ENCODE measurements around the gene CAPN3. TPM values are rescaled to one million over a fixed set of nuclear protein-coding genes. Genes with fewer than 3 reads are reported as not detected.

The CAPN3 gene
- total RNA-seq, 2 experiments from 2014 or later, result 1.5 to 1.6 TPM

DNA sequence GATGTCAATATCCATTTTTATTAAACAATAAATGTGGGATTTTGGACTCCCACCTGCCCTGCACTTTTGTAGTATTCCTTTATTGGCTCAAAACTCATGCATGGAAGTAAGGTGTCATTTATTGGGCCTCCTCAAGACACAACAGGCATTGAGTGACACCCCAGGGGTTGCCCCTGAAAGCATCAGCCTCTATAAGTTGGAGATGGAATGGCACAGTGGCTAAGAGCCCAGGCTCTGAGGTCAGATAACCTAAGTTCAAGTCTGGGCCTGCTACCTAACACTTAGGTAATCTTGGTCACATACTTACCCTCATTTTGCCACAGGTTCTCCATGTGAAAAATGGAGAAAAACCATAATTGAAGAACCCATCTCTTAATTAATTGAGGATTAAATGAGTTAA lies 4.6 kb downstream of the CAPN3 start:
- no peaks in the 10 kb centered on the region for H3K79me2 ChIP-seq (ENCODE audit: insufficient read depth, low read depth, low read length)
- DNase-seq (ENCODE audit: low spot score), result no peak
- 0 out of 2 replicates have a peak, but pooled peaks cover 4% of the 10 kb centered on the region for H3K9me3 ChIP-seq (ENCODE audit: low read length)
- no TSS peak for BruUV-seq (replicated peaks)
- no peaks in the 10 kb centered on the region for H3K9me2 ChIP-seq (ENCODE audit: insufficient read depth, low read length)
- H2AFZ ChIP-seq (ENCODE audit: low read length), result no peak overlapping the region
- no peak overlapping the region for H3K4me3 ChIP-seq (ENCODE audit: low read depth, low read length, poor library complexity, severe bottlenecking)
- peaks cover 15% of the 10 kb centered on the region for H3K4me1 ChIP-seq (ENCODE audit: insufficient read depth, low read length, poor library complexity, severe bottlenecking)
- H3K36me3 ChIP-seq (ENCODE audit: insufficient read depth, low read length), result no peaks in the 10 kb centered on the region; the same call in 1 of the 2 replicates
- no peak overlapping the region for H3K27ac ChIP-seq (ENCODE audit: low read depth, low read length, poor library complexity, severe bottlenecking)
- H4K20me1 ChIP-seq (ENCODE audit: insufficient read depth, low read length), result no peaks in the 10 kb centered on the region
- CTCF ChIA-PET (ENCODE audit: unreplicated experiment), result no interaction called here
- H3K4me2 ChIP-seq (ENCODE audit: low read length), result no peak overlapping the region
- POLR2A ChIA-PET, result no interaction called here
- intact Hi-C loops (cut with micrococcal nuclease; ENCODE audit: unreplicated experiment), result no loop called here
- TF ChIP-seq, protein P1, sequence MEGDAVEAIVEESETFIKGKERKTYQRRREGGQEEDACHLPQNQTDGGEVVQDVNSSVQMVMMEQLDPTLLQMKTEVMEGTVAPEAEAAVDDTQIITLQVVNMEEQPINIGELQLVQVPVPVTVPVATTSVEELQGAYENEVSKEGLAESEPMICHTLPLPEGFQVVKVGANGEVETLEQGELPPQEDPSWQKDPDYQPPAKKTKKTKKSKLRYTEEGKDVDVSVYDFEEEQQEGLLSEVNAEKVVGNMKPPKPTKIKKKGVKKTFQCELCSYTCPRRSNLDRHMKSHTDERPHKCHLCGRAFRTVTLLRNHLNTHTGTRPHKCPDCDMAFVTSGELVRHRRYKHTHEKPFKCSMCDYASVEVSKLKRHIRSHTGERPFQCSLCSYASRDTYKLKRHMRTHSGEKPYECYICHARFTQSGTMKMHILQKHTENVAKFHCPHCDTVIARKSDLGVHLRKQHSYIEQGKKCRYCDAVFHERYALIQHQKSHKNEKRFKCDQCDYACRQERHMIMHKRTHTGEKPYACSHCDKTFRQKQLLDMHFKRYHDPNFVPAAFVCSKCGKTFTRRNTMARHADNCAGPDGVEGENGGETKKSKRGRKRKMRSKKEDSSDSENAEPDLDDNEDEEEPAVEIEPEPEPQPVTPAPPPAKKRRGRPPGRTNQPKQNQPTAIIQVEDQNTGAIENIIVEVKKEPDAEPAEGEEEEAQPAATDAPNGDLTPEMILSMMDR (conservative IDR thresholded peaks at IDR 0.05; ENCODE audit: low read length), result no peak
- no peak for TF ChIP-seq EZH2phosphoT487 (IDR thresholded peaks at IDR 0.05; ENCODE audit: borderline replicate concordance, low read depth, low read length)

DNA sequence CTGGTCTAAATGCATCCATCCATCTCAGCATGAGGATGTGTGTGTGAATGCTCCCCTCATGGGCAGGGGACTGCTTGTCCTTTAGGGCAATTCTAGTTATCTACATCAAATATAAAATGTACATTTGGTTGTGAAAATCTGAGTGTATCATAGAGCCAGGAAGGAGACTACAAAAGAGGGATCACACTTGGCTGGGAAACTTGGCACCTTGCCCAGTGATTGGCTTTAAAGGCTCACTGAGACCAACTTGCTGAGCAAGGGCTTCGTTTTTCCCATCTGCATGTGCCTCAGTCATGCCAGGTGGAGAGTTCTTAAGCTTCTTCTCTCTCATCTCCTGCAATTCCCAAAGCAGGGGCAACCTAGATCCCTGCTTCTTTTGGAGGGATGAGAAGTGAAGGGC lies 5.2 kb downstream of the CAPN3 start:
- CTCF ChIA-PET (ENCODE audit: unreplicated experiment), result interaction anchor here (0.7 kb wide), 1 partner anchor 112 kb away, joined by 3 read pairs; no protein-coding TSS in a partner anchor
- H3K79me2 ChIP-seq (ENCODE audit: insufficient read depth, low read depth, low read length), result no peaks in the 10 kb centered on the region
- intact Hi-C loops (cut with micrococcal nuclease; ENCODE audit: unreplicated experiment), result no loop called here

More for the DNA sequence above, 5.2 kb downstream of the CAPN3 start:
- POLR2A ChIA-PET, result interaction anchor here (0.7 kb wide), 1 partner anchor 528 kb away, joined by 3 read pairs; no protein-coding TSS in a partner anchor
- Histone ChIP-seq H3K4me2 (ENCODE audit: low read length) (no peak overlapping the region), H2AFZ (ENCODE audit: low read length) (no peak overlapping the region), H3K36me3 (ENCODE audit: insufficient read depth, low read length) (no peaks in the 10 kb centered on the region; the same call in 1 of the 2 replicates), H4K20me1 (ENCODE audit: insufficient read depth, low read length) (no peaks in the 10 kb centered on the region), H3K9me2 (ENCODE audit: insufficient read depth, low read length) (no peaks in the 10 kb centered on the region), H3K27ac (ENCODE audit: low read depth, low read length, poor library complexity, severe bottlenecking) (no peak overlapping the region), H3K4me3 (ENCODE audit: low read depth, low read length, poor library complexity, severe bottlenecking) (no peak overlapping the region), H3K4me1 (ENCODE audit: insufficient read depth, low read length, poor library complexity, severe bottlenecking) (peaks cover 13% of the 10 kb centered on the region), H3K9me3 (ENCODE audit: low read length) (0 out of 2 replicates have a peak, but pooled peaks cover 4% of the 10 kb centered on the region)
- no TSS peak for BruUV-seq (replicated peaks)
- TF ChIP-seq, protein P1 (conservative IDR thresholded peaks at IDR 0.05; ENCODE audit: low read length), result no peak
- TF ChIP-seq EZH2phosphoT487 (IDR thresholded peaks at IDR 0.05; ENCODE audit: borderline replicate concordance, low read depth, low read length), result no peak
- no peak for DNase-seq (ENCODE audit: low spot score)
